Breast epithelium (tissue), 4 donors: ENCODE results near the gene DUOX2. TPM values are rescaled to one million over a fixed set of nuclear protein-coding genes. Genes with fewer than 3 reads are reported as not detected.

Experiments used
- DNase-seq, 2 donors: peaks; one replicate each; pipeline ENCODE4 v3.0.0-alpha.2; 2019; ENCODE audit warnings: low spot score in 2 of 2
- H3K27ac ChIP-seq, 2 donors: fragments of 200-600 bp; sonication (generic) in 1 of 2; one replicate each; pipeline ENCODE4 v1.5.1; 2016 to 2019; ENCODE audit warnings: mild to moderate bottlenecking in 1 of 2
- H3K27me3 ChIP-seq, 2 donors: fragments of 200-600 bp; sonication (generic) in 1 of 2; one replicate each; pipeline versions ENCODE4 v1.5.1 to v1.6.0; 2017 to 2019; ENCODE audit warnings: control low read depth in 1 of 2, mild to moderate bottlenecking in 1 of 2
- H3K36me3 ChIP-seq: fragments of 200-600 bp; one replicate; pipeline ENCODE4 v1.5.1; 2019
- H3K4me1 ChIP-seq, 2 donors: fragments of 200-600 bp; sonication (generic); one replicate each; pipeline ENCODE4 v1.5.1; 2016 to 2019; ENCODE audit warnings: control low read depth in 1 of 2
- H3K4me3 ChIP-seq, 3 donors: fragments of 200-600 bp; sonication (generic); 1 replicate in 2 of 3; 2 replicates in 1 of 3; pipeline ENCODE4 v1.5.1; 2016 to 2019; ENCODE audit warnings: mild to moderate bottlenecking in 3 of 3, moderate library complexity in 2 of 3
- H3K9me3 ChIP-seq, 2 donors: fragments of 200-600 bp; sonication (generic) in 1 of 2; one replicate each; pipeline ENCODE4 v1.5.1; 2016 to 2019; ENCODE audit warnings: control low read depth in 1 of 2
- CTCF ChIP-seq, 3 donors: fragments of 450-650 bp; IDR thresholded peaks; one replicate each; pipeline ENCODE4 v1.5.1; 2016 to 2017; ENCODE audit warnings: antibody characterized with exemption in 3 of 3, mild to moderate bottlenecking in 3 of 3, moderate library complexity in 3 of 3
- POLR2A ChIP-seq: fragments of 450-650 bp; IDR thresholded peaks from one replicate; pipeline ENCODE4 v1.6.1; 2016; ENCODE audit warnings: antibody characterized with exemption, mild to moderate bottlenecking, moderate library complexity
- POLR2AphosphoS5 ChIP-seq, 3 donors: sonication (generic); formaldehyde crosslinking; IDR thresholded peaks; one replicate each; pipeline ENCODE4 v1.6.1; 2017; ENCODE audit warnings: antibody characterized with exemption in 3 of 3
- intact Hi-C: fragments of 100-400 bp; cut with DNase I; formaldehyde crosslinking; loops from one replicate; pipeline ENCODE4 v1.15.1; 2023; ENCODE audit warnings: low total_unique reads
- total RNA-seq, 3 donors: library from RNA; depleted of rRNA; stranded (reverse); fragments of >200 nt; gene quantifications; one replicate each; pipeline ENCODE4 v1.1.0, GENCODE V29; 2016

DUOX2 gene
- total RNA-seq, 3 donors from 2014 or later, result 0.15 to 0.98 (median 0.16) TPM

GRCh38 chr15:45149060-45149459 lies 35.1 kb upstream of the DUOX2 start:
- H3K4me3 ChIP-seq, result no peak overlapping the region
- H3K9me3 ChIP-seq, result no peaks in the 10 kb centered on the region
- H3K27ac ChIP-seq, result no peak overlapping the region
- no peak for DNase-seq
- H3K36me3 ChIP-seq, result no peaks in the 10 kb centered on the region
- H3K4me1 ChIP-seq, result no peaks in the 10 kb centered on the region
- H3K27me3 ChIP-seq, result no peaks in the 10 kb centered on the region
- no peak for TF ChIP-seq CTCF (IDR thresholded peaks at IDR 0.05)
- no peak for TF ChIP-seq POLR2AphosphoS5 (IDR thresholded peaks at IDR 0.05)
- no peak for TF ChIP-seq POLR2A
- intact Hi-C loops, result no loop called here

DNA sequence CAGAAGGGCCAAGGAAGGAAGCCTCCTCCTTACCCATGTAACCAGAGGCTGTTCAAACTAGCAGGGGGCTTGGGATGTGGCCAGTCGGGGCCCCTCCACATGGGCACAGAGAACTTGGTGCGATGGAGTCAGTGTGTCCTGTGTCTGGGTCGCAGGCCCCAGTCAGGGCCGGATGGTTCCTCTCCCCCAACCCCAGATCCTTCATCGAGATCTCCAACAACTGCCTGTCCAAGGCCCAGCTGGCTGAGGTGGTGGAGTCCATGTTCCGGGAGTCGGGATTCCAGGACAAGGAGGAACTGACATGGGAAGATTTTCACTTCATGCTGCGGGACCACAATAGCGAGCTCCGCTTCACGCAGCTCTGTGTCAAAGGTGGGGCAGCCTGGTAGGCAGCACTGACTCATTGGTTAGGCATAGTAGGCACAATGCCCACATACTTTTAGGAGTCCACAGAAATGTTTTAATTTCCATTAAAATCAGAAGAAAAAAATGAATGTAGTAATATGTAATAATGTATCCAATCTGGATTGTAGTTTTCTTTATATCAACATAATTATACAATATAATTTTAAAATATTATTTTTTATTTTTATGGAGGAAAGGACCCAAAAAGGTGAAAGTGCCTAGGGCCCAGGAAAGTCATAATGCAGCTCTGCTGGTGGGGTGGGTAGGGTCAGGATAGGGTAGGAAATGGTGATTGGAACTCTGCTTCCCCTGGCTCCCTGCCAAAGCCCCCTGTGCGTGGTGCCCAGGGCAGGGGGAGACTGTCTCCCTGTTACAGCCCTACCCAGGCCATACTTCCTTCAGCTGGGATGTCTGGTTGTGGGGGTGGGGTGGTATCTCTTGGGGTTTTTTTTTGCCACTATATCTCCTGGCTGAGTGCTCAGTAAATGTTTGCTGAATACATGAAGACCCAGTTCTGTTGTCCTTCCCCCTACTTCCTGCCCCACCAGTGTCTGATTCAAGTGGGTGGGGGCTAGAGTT lies 34.4 kb upstream of the DUOX2 start:
- DNase-seq, result no peak
- H3K27ac ChIP-seq, result no peak overlapping the region
- H3K9me3 ChIP-seq, result no peaks in the 10 kb centered on the region
- TF ChIP-seq POLR2AphosphoS5 (IDR thresholded peaks at IDR 0.05), result no peak
- TF ChIP-seq CTCF (IDR thresholded peaks at IDR 0.05), result no peak
- TF ChIP-seq POLR2A, result no peak
- H3K4me1 ChIP-seq, result no peaks in the 10 kb centered on the region
- H3K4me3 ChIP-seq, result no peak overlapping the region
- no peaks in the 10 kb centered on the region for H3K36me3 ChIP-seq
- intact Hi-C loops, result no loop called here
- H3K27me3 ChIP-seq, result no peaks in the 10 kb centered on the region

GRCh38 chr15:45147606-45148005 lies 33.6 kb upstream of the DUOX2 start:
- no peak for DNase-seq
- no peaks in the 10 kb centered on the region for H3K9me3 ChIP-seq
- TF ChIP-seq POLR2A, result no peak
- no peak for TF ChIP-seq CTCF (IDR thresholded peaks at IDR 0.05)
- no peak for TF ChIP-seq POLR2AphosphoS5 (IDR thresholded peaks at IDR 0.05)
- no peaks in the 10 kb centered on the region for H3K36me3 ChIP-seq
- H3K27me3 ChIP-seq, result no peaks in the 10 kb centered on the region
- intact Hi-C loops, result no loop called here
- H3K4me1 ChIP-seq, result no peaks in the 10 kb centered on the region
- H3K4me3 ChIP-seq, result no peak overlapping the region
- H3K27ac ChIP-seq, result no peak overlapping the region

GRCh38 chr15:45146405-45146804 lies 32.4 kb upstream of the DUOX2 start:
- Histone ChIP-seq H3K27me3 (no peaks in the 10 kb centered on the region), H3K9me3 (no peaks in the 10 kb centered on the region), H3K4me3 (no peak overlapping the region), H3K27ac (peak overlapping the region; percentile 40 to 55), H3K36me3 (no peaks in the 10 kb centered on the region), H3K4me1 (no peaks in the 10 kb centered on the region)
- no peak for DNase-seq
- no peak for TF ChIP-seq CTCF (IDR thresholded peaks at IDR 0.05)
- no peak for TF ChIP-seq POLR2AphosphoS5 (IDR thresholded peaks at IDR 0.05)
- no peak for TF ChIP-seq POLR2A
- intact Hi-C loops, result no loop called here

DNA sequence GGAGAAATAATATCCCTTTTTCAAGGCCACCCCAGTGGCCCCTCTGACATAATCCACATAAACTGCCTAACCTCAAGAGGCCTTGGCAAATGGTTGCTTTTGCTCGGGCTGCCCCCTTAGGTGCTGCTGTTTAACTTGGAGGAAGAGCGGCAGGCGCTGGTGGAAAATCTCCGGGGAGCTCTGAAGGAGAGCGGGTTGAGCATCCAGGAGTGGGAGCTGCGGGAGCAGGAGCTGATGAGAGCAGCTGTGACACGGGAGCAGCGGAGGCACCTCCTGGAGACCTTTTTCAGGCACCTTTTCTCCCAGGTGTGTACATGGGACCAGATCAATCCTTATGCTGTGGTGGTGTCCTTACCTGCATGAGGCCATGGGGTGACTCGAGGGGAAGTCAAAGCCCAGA lies 30.8 kb upstream of the DUOX2 start:
- Histone ChIP-seq H3K27me3 (no peaks in the 10 kb centered on the region), H3K27ac (no peak overlapping the region)
- intact Hi-C loops, result no loop called here

More for the DNA sequence above, 30.8 kb upstream of the DUOX2 start:
- no peak for DNase-seq
- TF ChIP-seq CTCF (IDR thresholded peaks at IDR 0.05) (no peak), POLR2A (no peak), POLR2AphosphoS5 (IDR thresholded peaks at IDR 0.05) (no peak)
- Histone ChIP-seq H3K9me3 (no peaks in the 10 kb centered on the region), H3K36me3 (no peaks in the 10 kb centered on the region), H3K4me1 (no peaks in the 10 kb centered on the region), H3K4me3 (no peak overlapping the region)
